IMR-90 (cell line): ENCODE measurements around the gene CES2.
"Not testable (repeated sequence)": the region's sequence is repeated elsewhere in the genome, so short reads cannot be mapped to it uniquely, and the experiment has no call there.

ENCODE experiments used
- BHLHE40 ChIP-seq: fragments of 150-350 bp; IDR thresholded peaks from 2 replicates; pipeline ENCODE4 v1.6.1; 2016; ENCODE audit warnings: mild to moderate bottlenecking, low read depth, low read length
- CEBPB ChIP-seq: IDR thresholded peaks from 2 replicates; pipeline ENCODE4 v1.6.1; 2012; ENCODE audit warnings: low read depth, low read length, improper control_type of control experiment
- CHD1 ChIP-seq: IDR thresholded peaks from 2 replicates; pipeline ENCODE4 v1.6.1; 2012; ENCODE audit warnings: low read depth, low read length, improper control_type of control experiment
- CTCF ChIP-seq: conservative IDR thresholded peaks from 2 replicates; pipeline ENCODE4 v1.5.1; 2012; ENCODE audit warnings: mild to moderate bottlenecking, low read depth, low read length, improper control_type of control experiment
- MAFK ChIP-seq: IDR thresholded peaks from 2 replicates; pipeline ENCODE4 v1.6.1; 2012; ENCODE audit warnings: low read depth, low read length, improper control_type of control experiment
- MXI1 ChIP-seq: IDR thresholded peaks from 2 replicates; pipeline ENCODE4 v1.6.1; 2012; ENCODE audit warnings: low read depth, mild to moderate bottlenecking, low read length, moderate library complexity, borderline replicate concordance
- POLR2A ChIP-seq: IDR thresholded peaks from 2 replicates; pipeline ENCODE4 v1.6.1; 2012; ENCODE audit warnings: mild to moderate bottlenecking, low read depth, low read length
- RAD21 ChIP-seq: IDR thresholded peaks from 2 replicates; pipeline ENCODE4 v1.6.1; 2012; ENCODE audit warnings: low read length, improper control_type of control experiment
- SMC3 ChIP-seq: fragments of 150-350 bp; IDR thresholded peaks from 2 replicates; pipeline ENCODE4 v1.6.1; 2016; ENCODE audit warnings: low read depth, mild to moderate bottlenecking, antibody characterized with exemption, low read length, moderate library complexity

GRCh38 chr16:66974156-66974931, 39.0 kb downstream of the CES2 start:
- TF ChIP-seq CHD1, RAD21, POLR2A, CTCF, BHLHE40, SMC3, MXI1, MAFK, CEBPB: not testable (repeated sequence)
